BE2C (cell line): ENCODE data around the gene LTO1.
A peak's percentile ranks its signal among the peaks of the same experiment; 100 is the strongest.

ENCODE experiments used
- DNase-seq: peaks from one replicate; pipeline ENCODE4 v3.0.0-alpha.2; 2020
- H3K27me3 ChIP-seq: fragments of 250-450 bp; sonication (Bioruptor Pico); 2 replicates; pipeline ENCODE4 v1.5.1; 2020; ENCODE audit warnings: mild to moderate bottlenecking
- H3K36me3 ChIP-seq: fragments of 250-450 bp; sonication (Bioruptor Pico); 2 replicates; pipeline ENCODE4 v1.5.1; 2020; ENCODE audit warnings: mild to moderate bottlenecking
- H3K4me1 ChIP-seq: fragments of 250-450 bp; sonication (Bioruptor Pico); 2 replicates; pipeline ENCODE4 v1.5.1; 2020
- H3K4me3 ChIP-seq: 2 replicates; pipeline ENCODE4 v1.5.1; 2011; ENCODE audit warnings: low read depth, low read length
- H3K9me3 ChIP-seq: fragments of 250-450 bp; sonication (Bioruptor Pico); 2 replicates; pipeline ENCODE4 v1.5.1; 2020
- TF ChIP-seq, protein P1 (sequence below): IDR thresholded peaks from 2 replicates; pipeline ENCODE4 v1.5.1; 2012; ENCODE audit warnings: mild to moderate bottlenecking, low read depth, low read length

Gene LTO1

DNA sequence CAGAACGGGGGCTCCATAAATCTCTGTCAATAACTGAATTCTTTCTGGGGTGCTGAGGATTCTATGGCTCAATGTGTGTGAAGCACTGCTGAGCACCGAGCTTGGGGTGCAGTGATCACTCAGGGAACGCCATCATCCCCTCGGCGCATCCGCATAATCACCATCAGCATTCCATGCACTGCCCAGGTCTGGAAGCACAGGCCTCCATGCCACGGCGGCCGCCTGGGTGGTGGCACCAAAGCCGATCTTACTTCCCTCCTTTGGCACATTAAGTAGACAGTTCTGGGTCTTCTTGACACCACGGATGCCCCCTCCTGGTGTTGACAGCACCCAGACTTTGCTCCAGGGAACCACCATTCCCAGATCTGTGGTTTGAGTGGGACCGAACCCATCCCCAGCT is 15.6 kb downstream of the LTO1 start:
- H3K9me3 ChIP-seq, result no peaks in the 10 kb centered on the region
- no peaks in the 10 kb centered on the region; the same call in none of the 2 replicates for H3K4me1 ChIP-seq
- no peak for DNase-seq
- no peaks in the 10 kb centered on the region for H3K27me3 ChIP-seq
- peaks cover 9% of the 10 kb centered on the region for H3K36me3 ChIP-seq
- TF ChIP-seq, protein P1, sequence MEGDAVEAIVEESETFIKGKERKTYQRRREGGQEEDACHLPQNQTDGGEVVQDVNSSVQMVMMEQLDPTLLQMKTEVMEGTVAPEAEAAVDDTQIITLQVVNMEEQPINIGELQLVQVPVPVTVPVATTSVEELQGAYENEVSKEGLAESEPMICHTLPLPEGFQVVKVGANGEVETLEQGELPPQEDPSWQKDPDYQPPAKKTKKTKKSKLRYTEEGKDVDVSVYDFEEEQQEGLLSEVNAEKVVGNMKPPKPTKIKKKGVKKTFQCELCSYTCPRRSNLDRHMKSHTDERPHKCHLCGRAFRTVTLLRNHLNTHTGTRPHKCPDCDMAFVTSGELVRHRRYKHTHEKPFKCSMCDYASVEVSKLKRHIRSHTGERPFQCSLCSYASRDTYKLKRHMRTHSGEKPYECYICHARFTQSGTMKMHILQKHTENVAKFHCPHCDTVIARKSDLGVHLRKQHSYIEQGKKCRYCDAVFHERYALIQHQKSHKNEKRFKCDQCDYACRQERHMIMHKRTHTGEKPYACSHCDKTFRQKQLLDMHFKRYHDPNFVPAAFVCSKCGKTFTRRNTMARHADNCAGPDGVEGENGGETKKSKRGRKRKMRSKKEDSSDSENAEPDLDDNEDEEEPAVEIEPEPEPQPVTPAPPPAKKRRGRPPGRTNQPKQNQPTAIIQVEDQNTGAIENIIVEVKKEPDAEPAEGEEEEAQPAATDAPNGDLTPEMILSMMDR, result no peak
- no peak overlapping the region for H3K4me3 ChIP-seq

DNA sequence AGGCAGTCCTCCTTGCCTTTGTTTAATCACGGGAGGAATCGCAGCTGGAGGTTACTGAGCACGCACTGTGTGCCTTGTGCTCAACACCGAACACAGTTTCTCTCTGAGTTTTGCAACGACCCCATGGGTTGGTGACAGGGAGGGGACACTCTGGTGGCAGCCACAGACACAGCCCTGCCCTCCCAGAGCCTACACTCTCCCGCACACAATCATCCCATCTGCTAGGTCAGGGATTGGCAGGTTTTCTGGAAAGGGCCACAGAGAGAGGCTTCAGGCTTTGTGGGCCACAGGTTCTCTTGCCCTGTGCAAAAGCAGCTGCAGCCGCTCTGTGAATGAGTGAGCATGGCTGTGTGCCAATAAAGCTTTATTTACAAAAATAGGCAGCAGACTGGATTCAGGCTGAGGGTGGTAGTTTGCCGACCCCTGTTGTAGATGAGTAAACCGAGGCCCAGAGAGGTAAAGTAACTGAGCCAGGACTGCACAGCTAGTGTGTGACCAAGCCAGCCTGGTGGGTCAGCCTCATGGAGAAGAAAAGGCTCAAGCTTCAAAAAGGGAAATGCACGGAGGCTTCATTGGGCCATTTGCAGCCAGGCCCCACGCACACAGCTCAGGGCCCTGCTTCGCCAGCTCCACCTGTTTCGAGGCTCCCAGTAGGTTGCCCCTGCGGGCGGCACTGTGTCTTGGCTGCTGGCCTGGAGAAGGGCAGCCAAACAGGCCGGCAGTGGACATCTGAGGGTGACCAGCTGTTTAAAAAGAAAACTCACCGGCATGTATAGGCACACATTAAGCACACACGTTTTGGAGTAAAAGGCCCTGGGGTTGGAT is 16.3 kb downstream of the LTO1 start:
- TF ChIP-seq, protein P1, result no peak
- no peak overlapping the region for H3K4me3 ChIP-seq
- no peaks in the 10 kb centered on the region for H3K9me3 ChIP-seq
- DNase-seq, result no peak
- H3K36me3 ChIP-seq, result peaks cover 16% of the 10 kb centered on the region
- no peaks in the 10 kb centered on the region for H3K27me3 ChIP-seq
- H3K4me1 ChIP-seq, result peaks cover 4% of the 10 kb centered on the region

DNA sequence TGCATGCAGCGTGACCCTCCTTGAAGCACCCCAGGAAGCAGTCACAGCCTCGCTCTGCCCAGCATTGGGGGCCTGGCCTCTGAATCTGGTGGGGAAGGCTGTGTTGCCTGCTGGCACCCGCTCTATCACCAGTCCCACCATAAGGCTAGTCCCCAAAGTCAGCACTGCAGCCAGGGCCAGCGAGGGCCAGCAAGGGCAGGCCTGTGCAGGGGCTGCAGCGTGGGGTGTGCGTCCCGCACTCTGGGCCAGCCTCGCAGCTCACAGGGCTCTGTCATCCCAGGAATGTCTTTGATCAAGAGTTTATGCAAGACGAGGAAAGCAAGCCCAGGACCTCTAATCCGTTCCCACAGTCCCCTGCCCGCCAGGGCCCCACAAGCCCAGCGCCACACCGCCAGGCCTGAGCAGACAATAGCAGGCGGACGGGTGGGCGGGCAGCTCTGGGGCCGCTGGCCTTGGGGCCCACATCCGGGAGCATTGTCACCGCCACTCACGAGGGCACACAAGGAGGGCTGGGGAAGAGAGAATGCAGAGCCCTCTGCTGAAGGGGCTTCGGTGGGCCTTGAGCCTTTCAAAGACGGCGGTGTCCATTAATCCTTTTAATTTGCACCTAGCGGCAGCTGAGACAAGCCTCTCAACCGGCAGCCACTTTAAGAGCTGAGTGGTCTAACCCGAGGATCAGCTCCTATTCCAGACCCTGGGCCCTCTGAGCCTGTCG is 17.1 kb downstream of the LTO1 start:
- Histone ChIP-seq H3K4me3 (no peak overlapping the region), H3K27me3 (no peaks in the 10 kb centered on the region), H3K36me3 (peaks cover 24% of the 10 kb centered on the region), H3K9me3 (no peaks in the 10 kb centered on the region), H3K4me1 (peaks cover 7% of the 10 kb centered on the region)
- DNase-seq, result peak; percentile 52
- TF ChIP-seq, protein P1, result no peak

DNA sequence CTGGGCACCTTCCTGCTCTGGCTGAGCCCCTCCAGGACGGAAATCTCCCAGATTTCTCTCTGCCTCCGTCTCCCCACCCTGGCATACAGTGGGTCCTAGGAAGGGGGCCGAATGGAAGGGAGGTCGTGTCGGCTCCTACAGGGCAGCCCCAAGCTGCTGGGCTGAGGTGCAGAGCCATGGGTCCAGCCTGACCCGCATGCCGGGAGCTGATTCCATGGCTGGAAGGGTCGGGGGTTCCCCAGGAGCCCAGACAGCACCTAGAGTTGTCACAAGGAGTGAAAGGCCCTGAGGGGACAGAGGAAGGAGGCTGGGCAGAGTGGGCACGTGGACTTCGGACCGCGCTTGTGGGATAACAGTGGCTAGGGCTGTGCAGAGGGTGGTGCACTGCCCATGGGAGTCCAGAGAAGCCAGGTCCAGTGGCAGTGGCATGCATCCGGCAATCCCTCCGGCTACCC is 17.7 kb downstream of the LTO1 start:
- peaks cover 30% of the 10 kb centered on the region for H3K36me3 ChIP-seq

DNA sequence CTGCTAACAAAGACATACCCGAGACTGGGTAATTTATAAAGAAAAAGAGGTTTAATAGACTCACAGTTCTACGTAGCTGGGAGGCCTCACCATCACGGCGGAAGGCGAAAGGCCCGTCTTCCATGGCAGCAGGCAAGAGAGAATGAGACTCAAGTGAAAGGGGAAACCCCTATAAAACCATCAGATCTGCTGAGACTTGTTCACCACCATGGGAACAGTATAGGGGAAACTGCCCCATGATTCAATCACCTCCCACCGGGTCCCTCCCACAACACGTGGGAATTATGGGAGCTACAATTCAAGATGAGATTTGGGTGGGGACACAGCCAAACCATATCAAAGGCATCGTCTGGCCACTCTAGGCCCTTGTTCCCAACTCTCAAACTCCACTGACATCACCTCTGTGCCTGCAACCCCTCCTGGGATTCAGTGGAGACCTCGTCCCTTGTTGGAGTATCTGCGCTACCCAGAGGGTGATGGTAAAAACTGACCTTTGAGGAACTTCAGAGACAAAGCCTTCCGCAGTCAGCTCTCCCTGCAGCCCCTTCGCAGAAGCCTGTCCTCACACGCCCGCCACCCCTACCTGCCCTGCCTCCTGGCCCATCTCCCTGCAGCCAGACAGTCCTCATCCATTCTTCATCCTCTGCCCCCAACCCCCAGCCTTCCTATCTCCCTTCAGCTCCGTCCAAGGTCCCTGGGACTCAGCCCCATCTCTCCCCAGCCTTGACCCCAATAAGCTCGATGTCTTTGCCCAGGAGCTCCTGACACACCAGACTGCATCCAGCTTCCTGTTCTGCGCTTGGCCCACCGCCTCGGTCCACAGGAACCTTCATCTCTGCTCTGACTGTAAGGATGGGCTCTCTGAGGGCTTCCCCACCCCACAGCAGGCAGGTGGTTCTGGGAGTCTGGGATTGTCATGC is 18.4 kb downstream of the LTO1 start:
- Histone ChIP-seq H3K36me3 (peaks cover 37% of the 10 kb centered on the region), H3K4me1 (peaks cover 7% of the 10 kb centered on the region), H3K4me3 (no peak overlapping the region), H3K9me3 (no peaks in the 10 kb centered on the region), H3K27me3 (no peaks in the 10 kb centered on the region)
- no peak for DNase-seq
- TF ChIP-seq, protein P1, result no peak

More for the DNA sequence above, 17.7 kb downstream of the LTO1 start:
- TF ChIP-seq, protein P1, result no peak
- Histone ChIP-seq H3K27me3 (no peaks in the 10 kb centered on the region), H3K4me1 (peaks cover 7% of the 10 kb centered on the region), H3K9me3 (no peaks in the 10 kb centered on the region), H3K4me3 (no peak overlapping the region)
- no peak for DNase-seq
